ENCODE results near the gene CATSPERZ. TPM values are rescaled to one million over a fixed set of nuclear protein-coding genes. Genes with fewer than 3 reads are reported as not detected.

Gene CATSPERZ
- total and polyA plus RNA-seq, 2 of the 8 experiments (the other 6 are each of a cell fraction or from before 2014, with no cell fraction given), result 0.77 TPM; not detected in 1

- Histone ChIP-seq H4K5ac (ENCODE audit: insufficient read length, low read depth, low read length) (no peak overlapping the region), H2BK12ac (ENCODE audit: low read depth, low read length) (0 out of 2 replicates have a peak overlapping the region, but pooled peaks have one; percentile 27), H3K23ac (ENCODE audit: insufficient read length) (no peak overlapping the region), H3K56ac (replicated peaks; ENCODE audit: insufficient read length, low read depth, low read length) (no peak overlapping the region), H3K27ac (ENCODE audit: low read depth, low read length) (no peak overlapping the region), H2BK120ac (replicated peaks; ENCODE audit: low read depth, low read length) (no peak overlapping the region), H3K4me2 (ENCODE audit: insufficient read depth in 1 of 2, low read depth in 2 of 2, low read length in 2 of 2) (no peak overlapping the region), H3K79me2 (ENCODE audit: control insufficient read depth in 1 of 2, insufficient read depth in 2 of 2, low read length in 2 of 2) (no peaks in the 10 kb centered on the region), H3K9ac (replicated peaks in 1 of 4; ENCODE audit: extremely low read depth in 1 of 4, low read depth in 3 of 4, low read length in 3 of 4) (no peak overlapping the region), H2BK15ac (ENCODE audit: low read length) (no peak overlapping the region), H4K91ac (replicated peaks; ENCODE audit: insufficient read length, low read length) (no peak overlapping the region), H3K4me3 (ENCODE audit: extremely low read depth in 1 of 4, insufficient read depth in 2 of 4, low read depth in 3 of 4, low read length in 4 of 4) (no peak overlapping the region), H3K14ac (ENCODE audit: insufficient read length) (no peak overlapping the region), H3K9me3 (ENCODE audit: insufficient read depth in 2 of 2, low read depth in 1 of 2, low read length in 1 of 2) (no peaks in the 10 kb centered on the region), H2BK5ac (ENCODE audit: low read depth, low read length) (no peak overlapping the region), H4K8ac (ENCODE audit: extremely low read depth, insufficient read depth, low read length) (no peak overlapping the region), H3K18ac (ENCODE audit: extremely low read depth, low read length) (no peak overlapping the region), H3K4me1 (replicated peaks in 1 of 4; ENCODE audit: control insufficient read depth in 3 of 4, insufficient read depth in 4 of 4, low read length in 3 of 4) (peaks cover 0 to 16% (median 11%) of the 10 kb centered on the region in 4 experiments; a peak in 6 of 7 replicates), H2AK5ac (ENCODE audit: low read depth, low read length) (no peak overlapping the region), H4K20me1 (replicated peaks in 1 of 2; ENCODE audit: control insufficient read depth in 1 of 2, insufficient read depth in 2 of 2, low read length in 2 of 2) (no peaks in the 10 kb centered on the region), H2AFZ (ENCODE audit: low read length) (no peak overlapping the region), H3K27me3 (replicated peaks in 1 of 4; ENCODE audit: control insufficient read depth in 3 of 4, extremely low read depth in 1 of 4, insufficient read depth in 3 of 4, low read length in 3 of 4) (no peaks in the 10 kb centered on the region), H3K79me1 (ENCODE audit: low read depth, low read length) (no peaks in the 10 kb centered on the region), H2BK20ac (ENCODE audit: low read length) (no peak overlapping the region), H3K4ac (replicated peaks; ENCODE audit: insufficient read length, low read depth, low read length) (no peak overlapping the region), H3K23me2 (ENCODE audit: low read depth, low read length) (no peaks in the 10 kb centered on the region), H3K36me3 (ENCODE audit: control insufficient read depth in 2 of 4, insufficient read depth in 4 of 4, low read length in 3 of 4) (no peaks in the 10 kb centered on the region)
- TF ChIP-seq HDAC6 (IDR thresholded peaks at IDR 0.05; ENCODE audit: low read depth, low read length), result no peak
- TF ChIP-seq USF2 (IDR thresholded peaks at IDR 0.05; ENCODE audit: low read length), result no peak
- TF ChIP-seq EP300 (IDR thresholded peaks at IDR 0.05; ENCODE audit: borderline replicate concordance in 1 of 2, low read depth in 2 of 2, low read length in 2 of 2), result no peak
- no peak for TF ChIP-seq CTBP2 (IDR thresholded peaks at IDR 0.05; ENCODE audit: borderline replicate concordance, insufficient read depth, insufficient read length, low read length)
- no peak for TF ChIP-seq BACH1 (IDR thresholded peaks at IDR 0.05; ENCODE audit: low read length)
- no peak for TF ChIP-seq CREB1 (IDR thresholded peaks at IDR 0.05)
- no peak for TF ChIP-seq BRCA1 (IDR thresholded peaks at IDR 0.05; ENCODE audit: low read depth, low read length)
- ChIA-PET POLR2A (ENCODE audit: partially characterized antibody) (interaction anchor here (0.6 to 6.2 kb wide), 10 partner anchors 8 to 167 kb away, joined by 3 to 47 read pairs (median 4); partner anchors contain the start of genes CCDC88B, FERMT3, PRDX5 and STIP1), CTCF (ENCODE audit: partially characterized antibody) (interaction anchor here (0.6 to 37.6 kb wide), 16 partner anchors 11 to 297 kb away, joined by 3 to 614 read pairs (median 4); partner anchors contain the start of genes CATSPERZ, CCDC88B, ESRRA and PLCB3)
- WGBS, 2 experiments (ENCODE audit: extremely low coverage in 1 of 2, insufficient coverage in 1 of 2, insufficient read length in 1 of 2, insufficient replicate concordance in 2 of 2, low coverage in 1 of 2, low lambda C conversion rate in 2 of 2, missing lambda C conversion rate in 1 of 2), result 86% methylated on average over 27 of the region's 33 CpGs; no CpG with 5 or more reads in 1 of the 2 experiments
- DNase-seq (ENCODE audit: low read depth in 1 of 2, low spot score in 2 of 2) (no peak), FAIRE-seq (no peak)
Observed at GRCh38 chr11:64352099-64352994, 52.2 kb downstream of the CATSPERZ start.
